NOMO-1 treated with DMSO at 0.1 percent for 48 hours (cell line): ENCODE measurements around the gene GABBR2.

Source experiments
- DNase-seq: peaks from one replicate; lab custom pipeline; 2025; ENCODE audit not compliant: unreplicated experiment; lab: John Stamatoyannopoulos, UW

Gene GABBR2

DNA sequence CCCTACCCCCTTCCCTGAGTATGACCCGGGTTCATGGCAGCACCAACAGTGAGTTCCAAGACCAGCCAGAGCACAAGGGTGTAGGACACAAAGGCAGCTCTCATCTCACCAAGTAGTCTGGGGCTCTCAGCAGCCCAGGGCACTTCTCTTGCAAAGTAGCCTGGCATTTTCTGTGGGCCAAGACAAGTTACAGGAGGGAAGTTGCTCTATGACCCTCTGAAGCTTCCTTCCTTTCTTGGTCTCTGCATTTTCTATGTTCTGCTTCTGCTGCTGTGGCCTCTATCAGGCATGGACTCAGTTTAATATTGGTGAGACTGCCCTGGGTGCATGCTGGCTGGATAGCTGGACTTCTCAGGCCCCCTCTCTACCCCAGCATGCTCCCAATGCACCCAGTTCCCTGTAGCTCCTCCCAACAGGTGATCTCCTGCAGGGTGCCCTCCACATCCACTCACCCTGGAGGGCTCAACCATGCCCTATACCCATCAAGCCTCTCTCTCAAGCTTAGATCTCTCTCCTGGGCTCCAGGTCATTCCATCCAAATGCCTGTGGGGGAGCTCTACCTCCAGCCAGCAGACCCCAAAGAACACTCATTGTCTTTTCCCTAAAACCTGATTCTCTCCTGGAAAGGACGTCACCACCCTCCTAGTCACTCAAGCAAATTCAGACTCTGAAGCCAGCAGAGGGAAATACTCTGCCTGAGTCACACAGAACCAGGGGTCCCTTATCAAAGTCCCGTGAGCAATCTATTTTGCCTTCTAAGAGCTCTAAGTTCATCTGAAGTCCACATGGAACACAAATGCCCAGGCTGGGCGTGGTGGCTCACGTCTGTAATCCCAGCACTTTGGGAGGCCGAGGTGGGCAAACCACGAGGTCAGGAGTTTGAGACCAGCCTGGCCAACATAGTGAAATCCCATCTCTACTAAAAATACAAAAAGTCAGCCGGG, 467.1 kb downstream of the GABBR2 start:
- DNase-seq = no peak

DNA sequence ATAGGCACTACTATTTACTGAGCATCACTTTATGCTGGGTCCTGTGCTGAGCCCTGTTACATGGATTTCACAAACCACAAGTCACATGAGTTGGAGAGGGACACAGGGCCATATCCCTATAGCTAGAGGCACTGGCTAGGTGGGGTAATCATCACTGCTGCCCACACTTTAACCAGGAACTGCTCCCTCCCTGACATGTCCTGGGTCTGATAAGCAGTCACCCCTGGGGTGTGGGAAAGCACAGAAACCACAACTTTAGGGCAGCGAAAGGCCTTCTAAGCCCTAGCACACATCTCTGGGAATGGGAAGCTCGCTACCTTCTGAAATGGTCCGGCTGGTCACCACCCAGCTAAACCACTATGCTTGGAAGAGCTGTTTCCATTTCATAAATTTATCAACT, 468.3 kb downstream of the GABBR2 start:
- DNase-seq = no peak
